Cardiac fibroblast (primary cell): Measurements from ENCODE around the gene RPLP1.
A peak's percentile ranks its signal among the peaks of the same experiment; 100 is the strongest.

ENCODE experiments used
- DNase-seq, 2 donors: peaks; one replicate each; pipeline versions ENCODE4 v3.0.0 to v3.0.0-alpha.2; 2010; ENCODE audit warnings: low read depth in 2 of 2
- H3K4me3 ChIP-seq, 2 donors: replicated peaks in 1 of 2; 1 replicate in 1 of 2; 2 replicates in 1 of 2; pipeline ENCODE4 v1.5.1; 2011; ENCODE audit warnings: low read depth in 2 of 2, low read length in 2 of 2, mild to moderate bottlenecking in 2 of 2, moderate library complexity in 1 of 2
- TF ChIP-seq, protein P1 (sequence below): IDR thresholded peaks from one replicate; pipeline ENCODE4 v1.5.1; 2011; ENCODE audit warnings: low read depth, mild to moderate bottlenecking, low read length, inconsistent platforms

Gene RPLP1

DNA sequence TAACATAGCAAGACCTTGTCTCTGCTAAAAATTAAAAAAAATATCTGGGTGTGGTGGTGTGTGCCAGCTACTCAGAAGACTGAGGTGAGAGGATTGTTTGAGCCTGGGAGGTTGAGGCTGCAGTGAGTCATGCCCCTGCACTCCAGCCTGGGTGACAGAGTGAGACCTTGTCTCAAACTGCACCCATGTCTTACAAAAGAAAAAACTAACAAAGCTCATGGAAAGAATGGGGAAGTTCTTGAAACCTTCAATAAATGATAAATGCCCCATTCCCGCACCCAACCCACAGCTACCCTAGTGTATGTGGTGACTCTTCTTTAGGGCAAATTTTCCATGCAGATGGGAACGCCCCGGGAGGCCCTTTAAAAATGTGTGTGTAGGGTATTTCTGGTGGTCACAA is 28.3 kb downstream of the RPLP1 start:
- TF ChIP-seq, protein P1, sequence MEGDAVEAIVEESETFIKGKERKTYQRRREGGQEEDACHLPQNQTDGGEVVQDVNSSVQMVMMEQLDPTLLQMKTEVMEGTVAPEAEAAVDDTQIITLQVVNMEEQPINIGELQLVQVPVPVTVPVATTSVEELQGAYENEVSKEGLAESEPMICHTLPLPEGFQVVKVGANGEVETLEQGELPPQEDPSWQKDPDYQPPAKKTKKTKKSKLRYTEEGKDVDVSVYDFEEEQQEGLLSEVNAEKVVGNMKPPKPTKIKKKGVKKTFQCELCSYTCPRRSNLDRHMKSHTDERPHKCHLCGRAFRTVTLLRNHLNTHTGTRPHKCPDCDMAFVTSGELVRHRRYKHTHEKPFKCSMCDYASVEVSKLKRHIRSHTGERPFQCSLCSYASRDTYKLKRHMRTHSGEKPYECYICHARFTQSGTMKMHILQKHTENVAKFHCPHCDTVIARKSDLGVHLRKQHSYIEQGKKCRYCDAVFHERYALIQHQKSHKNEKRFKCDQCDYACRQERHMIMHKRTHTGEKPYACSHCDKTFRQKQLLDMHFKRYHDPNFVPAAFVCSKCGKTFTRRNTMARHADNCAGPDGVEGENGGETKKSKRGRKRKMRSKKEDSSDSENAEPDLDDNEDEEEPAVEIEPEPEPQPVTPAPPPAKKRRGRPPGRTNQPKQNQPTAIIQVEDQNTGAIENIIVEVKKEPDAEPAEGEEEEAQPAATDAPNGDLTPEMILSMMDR, result no peak

DNA sequence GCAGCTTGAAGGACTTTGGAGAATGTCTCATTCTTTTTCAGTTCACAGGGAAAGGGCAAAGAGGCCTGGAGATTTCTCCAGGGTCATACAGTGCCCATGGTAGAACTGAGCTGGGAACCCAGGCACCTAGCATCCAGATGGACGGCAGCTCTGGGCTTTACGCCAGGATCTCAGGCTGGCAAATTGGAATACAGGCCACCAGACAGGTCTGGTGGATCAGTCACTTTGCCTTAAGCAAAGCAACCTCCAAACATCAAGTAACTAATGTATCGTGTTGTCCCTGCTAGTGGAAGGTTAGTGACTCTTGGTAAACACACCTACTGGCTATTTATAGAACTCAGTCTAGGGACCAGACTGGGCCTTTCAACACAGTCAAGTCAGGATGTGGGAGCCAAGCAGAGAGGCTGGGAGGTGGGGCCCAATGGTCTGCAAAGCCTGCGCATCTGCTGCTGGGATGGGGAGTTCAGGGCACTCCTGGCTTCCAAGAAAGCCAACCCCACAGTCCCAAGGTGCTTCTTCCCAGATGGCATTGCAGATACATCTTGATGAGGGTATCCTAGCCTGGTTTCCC is 30.2 kb downstream of the RPLP1 start:
- DNase-seq, result no peak
- TF ChIP-seq, protein P1, result no peak
- H3K4me3 ChIP-seq, result no peak overlapping the region

More for the DNA sequence above, 28.3 kb downstream of the RPLP1 start:
- no peak overlapping the region for H3K4me3 ChIP-seq
- no peak for DNase-seq

DNA sequence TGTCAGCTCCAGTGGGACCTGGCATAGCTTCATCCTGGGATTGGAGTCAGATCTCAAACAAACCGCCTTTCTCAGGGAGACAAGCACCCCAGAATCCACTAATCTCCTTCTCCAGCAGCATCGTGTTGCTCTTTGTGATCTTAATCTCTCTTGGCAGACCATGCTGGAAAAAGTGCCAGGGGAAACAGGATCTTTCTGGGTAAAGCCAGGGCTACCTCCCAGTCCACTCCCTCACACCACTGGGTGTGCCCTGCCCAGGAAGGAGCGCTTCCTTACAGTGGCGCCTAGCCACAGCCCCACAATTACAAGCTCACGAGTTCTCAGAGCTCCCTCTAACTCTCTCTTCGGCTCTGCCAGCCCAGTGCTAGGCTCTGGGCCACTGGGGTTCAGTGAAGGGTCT is 32.2 kb downstream of the RPLP1 start:
- TF ChIP-seq, protein P1, result no peak
- no peak for DNase-seq
- no peak overlapping the region for H3K4me3 ChIP-seq

DNA sequence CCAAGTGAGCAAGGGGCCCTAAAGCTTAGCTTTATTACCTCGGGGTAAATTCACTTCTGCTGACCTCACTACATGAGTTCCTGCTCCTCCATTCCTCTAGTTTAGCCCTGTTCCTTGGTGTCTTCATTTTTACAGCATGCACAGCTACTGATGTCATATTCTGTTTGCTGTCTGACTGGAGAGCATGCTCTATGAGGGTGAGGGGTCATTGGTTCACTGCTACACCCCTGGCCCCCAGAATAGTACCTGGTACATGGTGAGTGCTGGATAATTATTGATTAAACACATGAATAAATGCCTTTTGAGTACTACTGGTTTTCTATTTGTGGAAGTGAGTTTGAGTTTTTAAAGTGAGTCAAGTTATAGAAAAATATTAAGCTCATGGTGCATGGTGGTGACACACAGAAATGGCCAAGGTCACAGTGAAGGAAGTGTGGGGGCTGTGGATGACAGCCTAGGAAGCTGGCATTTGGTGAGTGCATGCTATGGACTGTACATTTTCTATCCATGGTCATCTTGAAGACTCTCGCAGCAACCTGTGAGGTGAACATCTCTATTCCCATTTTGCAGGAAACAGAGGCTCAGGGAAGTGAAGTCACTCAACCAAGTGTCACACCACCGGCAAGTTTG is 34.0 kb downstream of the RPLP1 start:
- no peak overlapping the region for H3K4me3 ChIP-seq
- TF ChIP-seq, protein P1, result no peak
- no peak for DNase-seq

DNA sequence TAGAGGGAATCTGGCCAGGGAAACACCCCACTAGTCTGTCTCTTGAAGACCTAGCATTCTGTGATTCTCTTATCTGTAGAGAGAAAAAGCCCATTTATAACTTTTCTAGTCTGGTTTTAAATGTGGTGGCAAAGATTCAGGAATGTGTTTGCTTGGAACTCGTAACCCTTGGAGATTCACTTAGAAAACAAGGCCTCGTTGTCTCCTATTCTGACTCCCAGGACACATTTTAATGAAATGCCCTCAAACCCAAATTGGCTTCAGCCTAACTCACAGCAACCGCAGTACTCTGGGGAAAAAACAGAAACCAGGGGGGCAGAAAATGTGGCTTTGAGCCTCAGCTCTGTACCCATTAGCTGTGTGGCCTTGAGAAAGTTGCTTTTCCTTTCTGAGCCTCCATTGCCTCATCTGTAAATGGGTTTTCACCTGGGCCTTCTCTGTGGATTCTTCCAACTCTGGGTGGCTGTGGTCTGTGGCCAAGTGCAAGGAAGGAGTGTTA is 36.5 kb downstream of the RPLP1 start:
- TF ChIP-seq, protein P1, result no peak
- DNase-seq, result peak in 1 of 2 donors; percentile 84

DNA sequence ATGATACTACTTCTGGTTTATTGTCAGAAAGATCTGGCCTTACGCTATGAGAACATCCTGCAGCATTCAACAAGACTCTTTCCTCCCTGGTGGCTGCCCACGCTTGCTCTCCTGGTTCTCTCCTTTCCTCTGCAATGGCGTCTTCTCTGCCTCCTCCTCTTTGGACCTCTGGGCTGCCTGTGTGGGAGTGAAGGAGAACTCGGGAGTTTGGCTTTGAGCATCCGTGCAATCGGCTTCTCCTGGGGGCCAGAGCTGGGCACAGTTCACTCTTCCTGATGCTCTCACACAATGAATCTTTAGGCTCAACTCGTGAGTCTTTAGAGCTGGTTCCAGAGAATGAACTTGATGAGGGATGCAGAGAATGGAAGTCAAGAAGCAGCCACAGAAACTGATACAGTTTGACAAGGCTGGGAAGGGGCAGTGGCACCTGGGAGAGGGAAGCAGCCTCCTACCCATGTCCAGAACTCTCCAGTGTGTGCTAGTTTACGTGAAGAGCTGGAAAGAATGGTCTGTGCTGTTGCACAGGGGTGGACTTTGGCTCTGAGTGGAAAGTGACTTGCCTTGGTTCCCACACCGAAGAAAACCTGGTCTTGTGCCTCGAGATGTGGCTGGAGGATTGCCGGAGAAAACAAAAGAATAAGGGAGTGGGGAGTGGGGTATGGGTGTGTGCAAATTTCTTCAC is 37.9 kb downstream of the RPLP1 start:
- H3K4me3 ChIP-seq, result no peak overlapping the region
- TF ChIP-seq, protein P1, result no peak
- no peak for DNase-seq

More for the DNA sequence above, 36.5 kb downstream of the RPLP1 start:
- no peak overlapping the region for H3K4me3 ChIP-seq
